GM19025 (cell line): Measurements from ENCODE around the gene DHDDS.

Source experiments
- ATAC-seq: cut with Tn5 transposase; IDR thresholded peaks from one replicate; pipeline ENCODE4 v1.9.1; 2021; ENCODE audit warnings: mild to moderate bottlenecking, low read depth, moderate library complexity; ENCODE audit not compliant: unreplicated experiment

DHDDS gene

DNA sequence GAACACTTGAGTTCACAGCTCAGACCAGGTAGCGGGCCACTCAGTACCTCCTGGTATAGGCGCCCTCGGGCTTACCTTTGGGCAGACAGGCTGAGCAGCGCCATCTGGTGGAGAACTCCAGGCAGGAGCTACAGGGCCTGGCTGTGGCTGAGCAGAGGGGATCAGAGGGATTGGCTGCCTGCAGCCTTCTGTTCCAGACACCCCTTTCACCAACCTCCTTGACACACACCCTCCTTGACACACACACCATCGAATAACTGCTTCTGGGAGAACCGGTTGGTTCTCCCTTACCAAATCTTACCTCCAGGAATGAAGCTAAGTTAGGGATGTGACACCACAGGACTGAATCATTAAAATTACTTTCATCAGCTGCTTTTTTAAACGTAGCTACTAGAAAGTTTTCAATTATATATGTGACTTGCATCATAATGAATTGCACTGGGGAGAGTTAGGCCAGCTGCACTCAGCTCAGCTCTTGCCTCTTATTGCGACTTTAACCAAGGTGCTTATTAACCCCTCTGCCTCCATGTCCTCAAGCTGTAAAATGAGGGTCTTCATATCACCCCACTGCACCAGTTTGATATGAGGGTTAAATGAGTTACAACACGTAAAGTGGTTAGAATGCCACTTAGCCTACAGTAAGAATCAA, 14.9 kb upstream of the DHDDS start:
- ATAC-seq: no peak

DNA sequence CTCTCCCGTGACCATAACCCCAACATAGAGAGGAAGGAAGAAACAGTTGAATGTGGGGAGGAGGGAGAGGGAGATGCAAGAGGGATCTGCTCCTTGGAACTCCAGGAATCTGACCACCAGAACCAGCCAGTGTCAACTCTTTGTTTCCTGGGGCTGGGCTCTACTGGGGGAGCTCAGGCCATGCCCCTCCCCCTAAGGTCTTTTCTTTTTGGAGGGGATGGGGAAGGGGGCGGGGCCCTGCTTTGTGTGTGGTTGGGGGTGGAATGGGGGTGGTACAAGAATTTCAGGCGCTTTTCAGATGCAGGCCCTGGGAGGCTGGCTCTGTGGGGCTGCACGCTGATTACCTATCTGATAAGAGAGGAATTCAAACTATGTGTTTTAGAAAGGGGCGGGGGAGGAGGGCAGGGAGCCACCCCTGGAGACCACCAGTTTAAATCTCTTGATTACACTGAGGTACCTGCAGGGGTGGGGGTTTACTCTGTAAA, 13.2 kb upstream of the DHDDS start:
- ATAC-seq: no peak

DNA sequence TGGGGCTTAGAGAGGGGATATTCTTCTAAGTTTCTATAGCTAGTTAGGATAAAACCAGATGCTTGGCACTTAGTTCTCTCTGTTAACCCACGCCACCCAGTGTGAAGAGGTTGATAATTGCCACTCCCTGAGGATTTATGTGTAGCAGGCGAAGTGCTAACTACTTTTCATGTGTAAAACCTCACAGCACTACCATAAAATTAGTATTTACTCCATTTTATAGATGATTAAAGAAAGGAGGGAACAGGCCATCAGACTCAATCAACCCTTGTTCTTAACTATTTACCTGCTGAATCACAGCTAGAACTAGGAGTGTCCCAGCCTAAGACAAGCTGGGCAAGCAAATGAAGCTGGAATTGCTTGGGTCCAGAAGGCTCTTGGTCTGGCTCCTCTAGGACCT, 12.6 kb upstream of the DHDDS start:
- ATAC-seq: no peak

DNA sequence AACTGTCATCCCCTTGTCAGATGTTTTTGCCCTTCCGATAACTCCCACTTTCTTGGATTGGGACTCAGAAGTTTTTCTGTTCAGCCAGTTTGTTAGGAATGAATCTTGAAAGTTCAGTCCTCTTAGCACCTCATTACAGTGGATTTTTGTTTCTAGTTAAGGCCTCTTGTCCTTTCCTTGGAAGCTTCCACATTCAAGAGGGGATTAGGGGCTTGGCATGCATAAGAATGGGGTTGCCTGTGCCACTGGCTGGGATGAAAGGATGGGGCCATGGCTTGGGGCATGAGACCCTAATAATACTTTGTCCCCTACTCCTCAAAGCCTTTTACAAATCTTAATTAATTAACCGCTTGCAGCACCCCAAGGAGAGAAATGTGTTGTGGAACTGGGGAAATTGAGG, 2.4 kb upstream of the DHDDS start:
- no peak for ATAC-seq

DNA sequence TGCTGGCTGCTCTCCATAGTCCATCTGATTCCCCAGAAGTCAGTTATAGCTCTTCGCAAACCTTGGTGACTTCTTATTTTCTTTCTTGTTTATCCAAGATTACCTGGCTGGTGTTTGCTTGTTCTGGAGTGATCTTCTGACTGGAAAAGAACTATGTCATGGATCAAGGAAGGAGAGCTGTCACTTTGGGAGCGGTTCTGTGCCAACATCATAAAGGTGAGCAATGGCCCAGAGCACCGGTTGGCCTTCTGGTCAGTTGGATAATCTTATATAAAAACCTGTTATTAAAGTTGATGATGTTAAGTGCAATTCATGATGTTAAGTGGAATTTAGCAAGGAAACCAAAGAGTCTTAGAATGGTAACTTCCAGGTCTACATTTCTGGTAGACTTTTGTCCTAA, 672 bp downstream of the DHDDS start:
- ATAC-seq: no peak

DNA sequence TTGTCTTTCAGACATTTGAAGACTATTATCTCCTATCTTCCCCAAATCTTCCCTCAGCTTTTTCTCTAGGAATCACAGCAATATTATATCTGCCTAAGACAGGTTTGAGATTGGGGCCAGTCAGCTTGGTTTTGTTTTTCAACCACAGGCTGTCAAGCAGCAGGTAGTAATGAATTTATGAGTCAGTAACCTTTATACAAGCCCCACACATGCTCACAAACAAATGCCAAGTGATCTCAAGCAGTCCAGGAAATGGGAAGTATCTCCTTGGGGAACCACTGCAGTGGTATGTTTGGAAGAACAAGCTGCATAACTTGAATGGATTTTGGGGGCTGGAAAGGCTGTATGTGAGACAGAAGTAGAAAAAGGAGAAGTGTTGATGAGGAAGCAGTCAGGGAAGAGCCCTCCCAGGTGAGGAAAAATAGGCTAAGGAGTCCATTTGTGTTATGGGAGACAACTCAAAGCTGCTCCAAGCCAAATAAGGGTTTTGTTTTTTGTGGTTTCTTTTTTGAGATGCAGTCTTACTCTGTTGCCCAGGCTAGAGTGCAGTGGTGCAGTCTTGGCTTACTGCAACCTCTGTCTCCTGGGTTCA, 2.1 kb downstream of the DHDDS start:
- no peak for ATAC-seq

DNA sequence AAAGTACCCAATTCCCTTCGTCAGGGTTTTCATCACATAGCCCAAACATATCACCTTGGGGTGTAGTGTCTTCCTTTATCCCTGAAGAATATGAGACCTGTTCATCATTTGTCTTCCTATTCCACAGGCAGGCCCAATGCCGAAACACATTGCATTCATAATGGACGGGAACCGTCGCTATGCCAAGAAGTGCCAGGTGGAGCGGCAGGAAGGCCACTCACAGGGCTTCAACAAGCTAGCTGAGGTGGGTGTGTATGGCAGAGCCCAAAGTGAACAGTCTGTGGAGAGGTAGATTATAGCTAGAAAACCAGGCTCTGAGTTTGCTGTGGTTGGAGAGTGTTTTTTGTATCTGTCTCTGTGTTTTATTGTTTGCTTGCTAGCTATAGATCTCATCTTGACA, 5.9 kb downstream of the DHDDS start:
- ATAC-seq: no peak

DNA sequence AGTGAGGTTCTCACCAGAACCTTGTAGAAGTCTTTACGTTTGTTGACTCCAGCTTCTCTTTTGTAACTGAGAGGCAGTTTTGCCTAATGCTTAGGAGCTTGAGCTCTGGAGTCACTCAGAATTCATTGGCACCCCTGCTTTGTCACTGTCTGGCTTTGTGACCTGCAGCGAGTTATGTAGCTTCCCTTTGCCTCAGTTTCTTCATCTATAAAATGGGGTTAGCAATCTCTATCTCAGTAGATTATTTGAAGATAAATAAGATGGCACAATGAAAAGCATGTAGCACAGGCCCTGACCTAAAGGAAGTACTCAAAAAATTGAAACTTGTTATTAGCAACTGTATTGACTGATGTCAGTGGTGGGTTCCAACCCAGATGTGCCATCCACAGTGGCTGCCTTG, 8.1 kb downstream of the DHDDS start:
- no peak for ATAC-seq

DNA sequence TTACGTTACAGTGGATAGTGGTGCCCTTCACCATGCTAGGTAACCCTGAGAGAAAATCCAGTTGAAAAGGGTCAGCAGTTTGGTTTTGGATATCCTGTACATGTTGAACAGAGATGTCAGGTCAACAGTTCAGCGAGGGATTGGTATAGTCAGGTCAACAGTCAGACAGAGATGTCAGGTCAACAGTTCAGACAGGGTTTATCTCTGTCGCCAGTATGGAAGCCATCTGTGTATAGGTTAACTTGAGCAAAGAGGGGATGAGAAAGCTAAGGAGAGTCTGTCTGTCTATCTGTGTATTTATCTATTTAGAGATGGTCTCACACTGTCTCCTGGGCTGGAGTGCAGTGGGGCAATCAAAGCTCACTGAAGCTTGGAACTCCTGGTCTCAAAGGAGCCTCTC, 17.7 kb downstream of the DHDDS start:
- ATAC-seq: no peak

DNA sequence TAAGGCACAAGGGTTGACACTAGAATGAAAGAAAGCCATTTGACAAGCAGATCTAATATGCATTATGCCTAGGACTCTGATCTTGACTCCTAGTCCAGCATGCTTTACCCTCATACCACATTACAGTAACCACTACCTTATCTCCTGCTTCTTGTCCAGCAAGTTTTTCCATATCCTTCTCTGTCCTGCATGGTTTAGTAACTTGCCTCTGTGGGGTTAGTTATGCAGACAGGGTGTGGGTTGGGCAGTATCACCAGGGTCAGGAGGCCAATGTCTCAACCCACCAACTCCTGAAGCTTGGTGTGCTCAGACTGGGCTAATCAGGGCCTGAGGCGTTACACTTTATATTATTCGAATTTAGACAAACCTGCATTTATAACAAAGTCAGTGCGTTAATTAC, 18.8 kb downstream of the DHDDS start:
- ATAC-seq: no peak

DNA sequence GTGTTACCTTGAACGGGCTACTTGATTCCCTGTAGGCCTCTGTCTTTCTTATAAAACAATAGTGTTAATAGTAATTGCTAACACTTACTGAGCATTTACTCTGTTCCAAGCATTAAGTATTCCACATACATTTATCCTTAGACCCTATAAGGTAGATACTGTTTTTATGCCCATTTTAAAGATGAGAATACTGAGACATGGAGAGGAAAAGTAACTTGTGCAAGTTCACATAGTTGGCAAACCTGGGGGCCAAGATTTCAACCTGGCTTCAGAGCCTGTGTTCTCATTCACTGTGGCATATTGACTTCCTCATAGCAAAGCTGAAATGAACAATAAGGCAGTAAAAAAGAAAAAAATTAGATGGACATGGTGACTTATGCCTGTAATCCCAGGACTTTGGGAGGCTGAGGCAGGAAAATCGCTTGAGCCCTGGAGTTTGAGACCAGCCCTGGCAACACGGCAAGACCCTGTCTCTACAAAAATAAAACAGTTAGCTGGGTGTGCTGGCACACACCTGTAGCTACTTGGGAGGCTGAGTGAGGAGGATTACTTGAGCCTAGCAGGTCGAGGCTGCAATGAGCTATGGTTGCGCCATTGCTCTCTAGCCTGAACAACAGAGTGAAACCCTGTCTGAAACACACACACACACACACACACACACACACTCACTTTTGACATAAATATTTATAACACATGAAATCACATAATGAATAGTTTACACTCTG, 20.5 kb downstream of the DHDDS start:
- no peak for ATAC-seq

DNA sequence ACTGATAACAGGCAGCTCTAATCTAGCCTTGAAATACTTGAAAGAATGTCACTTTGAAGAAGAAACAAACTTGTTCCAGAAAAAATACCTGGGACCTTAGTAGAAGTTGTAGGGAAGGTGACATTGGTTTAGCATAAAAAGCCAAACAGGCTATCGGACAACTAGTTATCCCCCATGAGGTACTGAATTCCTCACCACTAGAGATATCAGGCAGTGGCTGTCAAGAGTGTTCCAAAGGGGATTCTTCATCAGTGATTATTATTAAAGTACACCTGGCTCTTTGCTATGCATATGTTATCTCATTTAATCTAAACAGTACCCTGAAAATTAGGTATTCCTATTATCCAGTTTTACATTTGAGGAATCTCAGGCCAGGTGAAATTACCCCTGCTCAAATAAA, 27.0 kb downstream of the DHDDS start:
- ATAC-seq: no peak

DNA sequence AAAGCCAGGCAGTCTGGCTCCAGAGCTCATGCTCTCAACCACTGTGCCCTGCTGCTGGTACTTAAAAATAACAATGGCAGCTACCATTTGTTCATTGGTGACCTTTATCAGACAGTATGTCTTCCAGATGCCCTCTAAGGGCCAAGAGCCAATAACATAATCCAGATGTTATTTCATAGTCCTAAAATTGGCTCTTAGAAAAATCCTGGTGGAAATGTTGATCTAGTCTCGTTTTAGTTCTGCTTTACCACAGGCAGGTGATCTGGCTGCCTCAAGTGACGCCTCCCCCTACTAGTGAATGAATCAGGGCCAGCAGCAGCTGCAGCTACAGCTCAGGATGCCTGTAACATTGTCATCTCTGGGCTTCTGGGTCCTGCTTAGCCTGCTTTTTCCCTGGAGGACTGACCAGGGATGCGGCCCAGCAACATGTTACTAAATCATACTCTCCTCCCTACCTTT, 27.5 kb downstream of the DHDDS start:
- no peak for ATAC-seq

DNA sequence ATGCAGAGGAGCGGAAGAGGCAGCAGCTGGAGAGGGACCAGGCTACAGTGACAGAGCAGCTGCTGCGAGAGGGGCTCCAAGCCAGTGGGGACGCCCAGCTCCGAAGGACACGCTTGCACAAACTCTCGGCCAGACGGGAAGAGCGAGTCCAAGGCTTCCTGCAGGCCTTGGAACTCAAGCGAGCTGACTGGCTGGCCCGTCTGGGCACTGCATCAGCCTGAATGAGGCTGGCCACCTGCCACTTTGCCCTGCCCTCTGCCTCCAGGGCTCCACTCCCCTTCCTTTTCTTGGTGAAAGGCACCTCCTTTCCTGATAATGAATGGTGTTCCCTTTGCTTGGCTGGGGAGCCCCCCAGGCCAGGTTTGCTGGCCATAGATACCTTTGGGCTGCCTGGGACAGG, 36.8 kb downstream of the DHDDS start:
- ATAC-seq: no peak

DNA sequence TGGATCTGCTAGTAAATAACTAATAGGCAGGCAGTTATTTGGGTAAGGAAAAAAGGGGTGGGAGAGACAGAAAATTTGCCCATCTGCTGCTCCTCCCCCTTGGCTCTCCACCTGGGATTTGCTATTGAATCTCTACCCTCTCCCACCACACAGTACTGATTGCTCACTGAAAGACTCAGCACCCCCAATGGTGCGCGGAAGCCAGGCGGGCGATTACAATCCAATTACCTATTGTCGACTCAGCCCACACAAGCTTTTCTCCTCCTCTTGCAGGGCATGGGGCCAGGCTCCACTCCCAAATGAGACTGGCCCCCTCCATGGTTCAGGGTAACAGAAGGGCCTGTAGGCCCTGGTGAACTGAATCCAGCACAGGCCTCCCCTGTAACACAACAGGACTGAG, 37.4 kb downstream of the DHDDS start:
- no peak for ATAC-seq

DNA sequence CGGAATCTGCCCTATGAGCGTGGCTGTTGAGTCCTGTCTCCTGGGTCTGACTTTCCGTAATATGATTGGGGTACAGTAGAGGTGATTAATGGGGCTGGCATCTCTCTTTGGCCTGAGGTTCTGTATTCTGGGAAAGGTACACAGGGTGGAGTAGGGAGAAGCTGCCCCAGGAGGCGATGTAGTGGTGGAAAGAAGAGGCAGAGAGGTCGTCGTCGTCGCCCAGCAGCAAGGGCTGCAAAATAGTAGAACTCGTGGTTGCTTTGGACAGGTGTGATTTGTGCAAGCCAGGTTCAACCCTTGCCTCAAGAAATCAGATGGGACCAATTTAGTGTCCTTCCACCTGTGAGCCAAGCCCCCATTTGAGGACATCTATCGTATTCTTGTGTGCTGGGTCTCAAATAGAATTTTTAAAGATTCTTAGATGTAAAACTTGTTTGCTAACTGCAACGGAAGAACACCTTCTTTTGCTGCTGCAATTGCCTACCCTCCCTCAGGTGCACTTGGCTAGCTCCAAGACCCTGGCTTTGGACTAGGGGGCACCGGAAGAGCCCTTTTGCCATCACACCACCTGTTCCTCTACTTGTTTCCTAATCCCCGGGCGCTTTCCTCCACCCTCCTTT, 38.9 kb downstream of the DHDDS start:
- ATAC-seq: no peak

DNA sequence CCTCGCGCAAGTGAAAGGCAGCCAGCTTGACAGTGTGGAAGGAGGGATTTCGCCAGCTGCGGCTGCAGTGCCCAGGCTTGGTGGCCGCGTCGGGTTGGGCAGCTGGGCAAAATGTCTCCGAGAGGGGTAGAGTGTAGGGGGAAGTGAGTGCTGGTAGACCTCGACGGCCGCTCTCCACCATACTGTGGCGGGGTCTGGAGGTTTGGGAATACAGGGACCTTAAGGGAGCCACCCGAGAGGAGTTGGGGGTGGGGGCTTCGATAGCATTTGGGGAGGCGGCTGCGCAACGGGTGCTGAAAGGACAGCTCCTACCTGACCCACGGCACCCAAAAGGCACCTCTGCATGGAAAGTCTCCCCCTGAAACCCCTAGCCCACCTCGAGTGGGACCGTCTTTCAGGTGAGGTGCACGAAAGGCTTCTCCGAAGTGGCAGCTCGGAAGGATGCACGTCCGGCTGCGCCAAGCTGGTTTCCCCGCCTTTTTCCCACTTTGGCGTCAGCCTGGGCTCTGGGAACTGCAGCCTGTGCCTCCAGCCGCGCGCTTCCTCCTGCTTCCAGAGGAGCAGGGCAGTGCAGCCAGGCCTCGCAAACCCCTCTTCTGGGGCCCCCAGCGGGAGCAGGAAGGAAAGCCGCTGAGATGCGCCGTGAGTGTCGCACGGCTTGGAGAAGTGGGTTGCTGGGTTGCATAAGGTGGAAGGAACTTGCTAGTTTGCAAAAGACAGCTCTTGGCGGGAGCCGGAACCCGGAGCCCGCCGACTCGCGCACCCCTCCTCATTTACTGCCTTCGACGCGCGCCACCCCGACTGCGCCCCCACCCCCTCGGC, 39.6 kb downstream of the DHDDS start:
- ATAC-seq: no peak

DNA sequence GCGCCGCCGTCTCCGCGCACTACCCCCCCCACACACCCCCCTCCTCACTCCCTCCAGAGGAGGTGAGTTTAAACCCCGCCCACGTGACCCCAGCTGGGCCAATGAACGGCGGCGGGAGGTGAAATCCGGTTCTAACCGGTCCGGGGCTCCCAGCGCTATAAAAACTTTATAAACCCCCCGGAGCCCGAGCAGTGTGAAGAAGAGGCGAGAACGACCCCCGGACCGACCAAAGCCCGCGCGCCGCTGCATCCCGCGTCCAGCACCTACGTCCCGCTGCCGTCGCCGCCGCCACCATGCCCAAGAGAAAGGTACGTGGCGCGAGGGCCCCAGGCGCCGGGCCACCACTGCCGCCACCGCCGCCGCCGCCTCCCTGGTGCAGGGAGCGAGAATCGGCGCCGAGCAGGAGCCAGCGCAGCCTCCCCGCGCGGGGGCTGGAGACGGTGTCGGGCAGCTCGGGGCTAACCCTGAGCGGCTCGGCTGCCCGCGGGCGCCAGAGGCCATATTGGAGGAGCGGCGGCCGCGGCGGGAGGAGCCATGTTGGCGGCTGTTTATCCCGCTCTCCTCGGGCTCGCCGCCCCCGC, 40.3 kb downstream of the DHDDS start, which contains the start of gene HMGN2:
TSS of gene HMGN2 (plus strand) at position 121 of the 581 bp plus-strand sequence. CDS start at position 294, 173 bp downstream.
- peak; percentile 31 for ATAC-seq

DNA sequence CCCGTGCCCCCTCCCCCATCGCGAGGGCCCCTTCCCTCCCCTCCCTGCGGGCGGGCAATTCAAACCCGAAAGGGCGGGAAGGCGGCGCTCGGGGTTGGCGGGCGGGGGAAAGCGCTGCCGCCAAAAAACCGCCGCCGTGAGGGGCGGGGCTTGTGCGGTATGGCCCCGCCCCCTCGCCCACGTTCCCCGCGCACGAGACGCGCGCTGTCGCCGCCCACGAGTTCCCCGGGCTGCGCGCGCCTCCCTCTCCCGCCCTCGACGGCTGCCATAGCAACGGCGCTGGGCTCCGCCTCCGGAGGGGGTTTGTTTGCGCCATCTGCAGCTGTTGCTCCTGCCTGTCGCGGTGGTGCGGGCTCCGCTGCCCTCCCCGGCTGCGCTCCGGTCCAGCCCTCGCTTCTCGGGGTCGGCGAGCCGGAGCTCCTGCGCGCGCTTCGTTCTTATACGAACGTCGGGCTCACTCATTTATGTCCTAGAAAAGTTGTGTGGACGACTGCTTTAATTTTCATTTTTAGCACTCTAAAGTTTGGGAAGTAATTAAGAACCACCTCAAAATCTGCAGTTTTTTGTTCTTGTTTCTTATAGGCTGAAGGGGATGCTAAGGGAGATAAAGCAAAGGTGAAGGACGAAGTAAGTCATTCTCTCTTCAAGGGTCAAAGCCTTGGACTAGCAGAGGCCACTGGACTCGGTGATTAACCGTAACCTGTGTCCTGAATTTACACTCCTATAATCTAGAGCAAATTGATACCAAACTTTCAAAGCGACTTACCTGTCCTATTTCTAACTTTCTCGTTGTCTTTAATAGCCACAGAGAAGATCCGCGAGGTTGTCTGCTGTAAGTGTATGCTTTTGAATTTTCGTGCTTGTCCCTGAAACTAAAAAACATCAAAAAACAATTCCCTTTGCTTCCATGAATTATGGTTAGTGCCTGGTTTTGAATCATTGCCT, 41.1 kb downstream of the DHDDS start:
- peak; percentile 78 for ATAC-seq
